ENCODE measurements around the gene RXRA. TPM values are rescaled to one million over a fixed set of nuclear protein-coding genes. Genes with fewer than 3 reads are reported as not detected.

RXRA gene
- total RNA-seq, 1 donor from 2014 or later = 20.5 TPM

DNA sequence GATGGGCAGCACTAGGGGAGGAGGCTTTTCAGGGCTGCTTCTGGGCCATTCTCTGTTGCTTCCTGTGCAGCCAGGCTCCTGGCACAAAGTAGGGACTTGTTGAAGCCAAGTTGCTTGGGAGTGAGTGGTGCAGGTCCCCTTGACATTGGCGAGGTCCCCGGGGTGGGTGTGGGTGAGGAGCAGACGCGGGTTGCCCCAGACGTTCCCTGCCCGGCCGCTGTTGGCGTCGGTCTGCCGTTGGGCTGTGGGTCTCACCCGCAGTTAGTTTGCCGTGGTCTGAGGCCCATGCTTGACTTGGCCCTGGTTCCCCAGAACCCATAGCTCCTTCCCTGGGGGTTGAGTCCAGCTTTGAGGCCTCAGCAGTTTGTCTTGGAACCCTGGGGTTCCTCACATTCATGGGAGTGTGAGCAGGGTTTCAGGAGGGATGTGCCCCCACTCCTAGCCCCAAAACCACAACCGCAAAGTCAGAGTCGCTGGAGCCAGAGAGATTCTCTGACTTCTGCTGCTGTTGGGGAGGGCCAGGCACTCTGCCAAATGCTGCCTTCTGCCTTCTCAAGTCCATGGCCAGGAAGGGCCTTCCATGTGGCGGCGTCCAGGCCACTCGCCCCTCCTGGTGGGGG is 77.5 kb downstream of the RXRA start:
- TF ChIP-seq, protein P1, sequence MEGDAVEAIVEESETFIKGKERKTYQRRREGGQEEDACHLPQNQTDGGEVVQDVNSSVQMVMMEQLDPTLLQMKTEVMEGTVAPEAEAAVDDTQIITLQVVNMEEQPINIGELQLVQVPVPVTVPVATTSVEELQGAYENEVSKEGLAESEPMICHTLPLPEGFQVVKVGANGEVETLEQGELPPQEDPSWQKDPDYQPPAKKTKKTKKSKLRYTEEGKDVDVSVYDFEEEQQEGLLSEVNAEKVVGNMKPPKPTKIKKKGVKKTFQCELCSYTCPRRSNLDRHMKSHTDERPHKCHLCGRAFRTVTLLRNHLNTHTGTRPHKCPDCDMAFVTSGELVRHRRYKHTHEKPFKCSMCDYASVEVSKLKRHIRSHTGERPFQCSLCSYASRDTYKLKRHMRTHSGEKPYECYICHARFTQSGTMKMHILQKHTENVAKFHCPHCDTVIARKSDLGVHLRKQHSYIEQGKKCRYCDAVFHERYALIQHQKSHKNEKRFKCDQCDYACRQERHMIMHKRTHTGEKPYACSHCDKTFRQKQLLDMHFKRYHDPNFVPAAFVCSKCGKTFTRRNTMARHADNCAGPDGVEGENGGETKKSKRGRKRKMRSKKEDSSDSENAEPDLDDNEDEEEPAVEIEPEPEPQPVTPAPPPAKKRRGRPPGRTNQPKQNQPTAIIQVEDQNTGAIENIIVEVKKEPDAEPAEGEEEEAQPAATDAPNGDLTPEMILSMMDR (IDR thresholded peaks at IDR 0.05; ENCODE audit: partially characterized antibody, unreplicated experiment) = no peak
- H3K4me1 Mint-ChIP-seq (ENCODE audit: low read depth, unreplicated experiment) = peaks cover 5% of the 10 kb centered on the region
- H3K27ac Mint-ChIP-seq (ENCODE audit: unreplicated experiment) = no peak overlapping the region
- no peak overlapping the region for H3K4me3 Mint-ChIP-seq (ENCODE audit: unreplicated experiment)
- H3K27me3 Mint-ChIP-seq (ENCODE audit: unreplicated experiment) = peaks cover 3% of the 10 kb centered on the region
- DNase-seq = no peak
- H3K9me3 Mint-ChIP-seq (ENCODE audit: unreplicated experiment) = peaks cover 4% of the 10 kb centered on the region
- H3K36me3 Mint-ChIP-seq (ENCODE audit: unreplicated experiment) = no peaks in the 10 kb centered on the region

DNA sequence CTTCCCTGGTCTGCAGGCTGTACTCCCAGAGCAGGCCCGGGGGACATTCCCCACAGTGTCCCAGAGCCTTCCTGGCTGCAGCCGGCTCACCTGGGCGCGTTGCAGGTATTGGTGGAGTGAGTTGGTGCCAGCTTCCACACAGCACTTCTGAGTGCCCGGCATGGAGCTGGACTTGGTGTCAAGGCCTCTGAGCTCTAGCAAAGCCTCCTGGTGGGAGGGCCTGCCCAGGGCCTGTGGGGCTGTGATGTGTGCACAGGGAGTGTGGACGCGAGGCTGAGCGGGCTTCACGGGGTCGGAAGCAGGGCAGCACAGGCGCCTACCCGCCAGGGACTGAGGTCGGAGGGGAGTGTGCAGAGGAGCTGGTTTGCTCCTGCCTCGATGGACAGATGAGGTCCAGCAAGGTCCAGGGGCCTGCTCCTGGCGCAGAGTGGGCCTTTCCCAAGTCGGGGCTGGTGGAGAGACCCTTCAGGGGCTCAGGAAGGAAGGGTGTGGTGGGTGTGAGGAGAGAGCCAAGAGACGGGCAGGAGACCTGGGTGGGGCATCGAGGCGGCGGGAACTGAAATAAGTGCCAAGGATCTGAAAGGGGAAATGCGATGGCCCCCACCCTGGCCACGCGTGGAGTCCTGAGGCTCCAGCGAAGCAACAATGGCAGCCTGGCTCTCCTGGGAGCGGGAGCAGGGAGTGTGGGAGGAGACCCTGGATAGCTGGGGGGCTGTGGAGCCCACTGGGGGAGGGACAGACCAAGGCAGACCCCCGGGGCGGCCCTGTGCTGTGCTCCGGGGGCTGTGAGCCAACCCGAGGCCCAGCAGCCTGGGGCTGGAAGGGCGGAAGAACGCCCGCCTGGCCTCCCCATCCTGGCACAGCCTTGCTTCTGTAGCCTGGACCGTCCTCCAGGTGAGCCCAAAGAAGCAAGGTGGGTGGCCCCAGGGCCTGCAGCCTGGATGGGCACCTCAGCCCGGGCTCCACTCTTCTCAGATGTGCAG is 78.4 kb downstream of the RXRA start:
- H3K9me3 Mint-ChIP-seq (ENCODE audit: unreplicated experiment) = peaks cover 1% of the 10 kb centered on the region
- no peak for DNase-seq
- no peak overlapping the region for H3K4me3 Mint-ChIP-seq (ENCODE audit: unreplicated experiment)
- no peak overlapping the region for H3K27ac Mint-ChIP-seq (ENCODE audit: unreplicated experiment)
- peaks cover 5% of the 10 kb centered on the region for H3K4me1 Mint-ChIP-seq (ENCODE audit: low read depth, unreplicated experiment)
- H3K36me3 Mint-ChIP-seq (ENCODE audit: unreplicated experiment) = no peaks in the 10 kb centered on the region
- H3K27me3 Mint-ChIP-seq (ENCODE audit: unreplicated experiment) = peaks cover 3% of the 10 kb centered on the region
- TF ChIP-seq, protein P1 (IDR thresholded peaks at IDR 0.05; ENCODE audit: partially characterized antibody, unreplicated experiment) = no peak

DNA sequence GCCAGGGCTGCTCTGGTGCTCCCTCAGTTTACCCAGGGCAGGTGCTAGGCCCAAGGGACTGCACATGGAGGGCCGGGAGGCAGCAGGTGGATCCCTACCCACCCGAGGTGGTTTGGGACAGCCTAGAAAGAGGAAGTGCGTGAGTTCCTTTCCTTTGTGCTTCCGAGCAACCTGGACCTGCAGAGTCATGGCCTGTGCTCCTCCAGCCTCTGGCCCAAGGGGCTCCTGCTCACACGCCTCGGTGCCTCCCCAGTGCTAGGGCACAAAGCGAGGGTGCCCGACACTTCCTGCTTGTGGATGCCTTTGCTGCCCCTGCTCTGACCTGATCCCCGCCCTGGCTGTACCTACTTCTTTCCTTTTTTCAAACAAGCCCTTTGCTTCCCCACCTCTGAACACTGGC is 79.3 kb downstream of the RXRA start:
- Mint-ChIP-seq H3K27me3 (ENCODE audit: unreplicated experiment) (peaks cover 3% of the 10 kb centered on the region), H3K27ac (ENCODE audit: unreplicated experiment) (no peak overlapping the region), H3K9me3 (ENCODE audit: unreplicated experiment) (peaks cover 1% of the 10 kb centered on the region), H3K4me3 (ENCODE audit: unreplicated experiment) (no peak overlapping the region), H3K36me3 (ENCODE audit: unreplicated experiment) (no peaks in the 10 kb centered on the region), H3K4me1 (ENCODE audit: low read depth, unreplicated experiment) (peaks cover 5% of the 10 kb centered on the region)
- TF ChIP-seq, protein P1 (IDR thresholded peaks at IDR 0.05; ENCODE audit: partially characterized antibody, unreplicated experiment) = no peak
- DNase-seq = no peak

DNA sequence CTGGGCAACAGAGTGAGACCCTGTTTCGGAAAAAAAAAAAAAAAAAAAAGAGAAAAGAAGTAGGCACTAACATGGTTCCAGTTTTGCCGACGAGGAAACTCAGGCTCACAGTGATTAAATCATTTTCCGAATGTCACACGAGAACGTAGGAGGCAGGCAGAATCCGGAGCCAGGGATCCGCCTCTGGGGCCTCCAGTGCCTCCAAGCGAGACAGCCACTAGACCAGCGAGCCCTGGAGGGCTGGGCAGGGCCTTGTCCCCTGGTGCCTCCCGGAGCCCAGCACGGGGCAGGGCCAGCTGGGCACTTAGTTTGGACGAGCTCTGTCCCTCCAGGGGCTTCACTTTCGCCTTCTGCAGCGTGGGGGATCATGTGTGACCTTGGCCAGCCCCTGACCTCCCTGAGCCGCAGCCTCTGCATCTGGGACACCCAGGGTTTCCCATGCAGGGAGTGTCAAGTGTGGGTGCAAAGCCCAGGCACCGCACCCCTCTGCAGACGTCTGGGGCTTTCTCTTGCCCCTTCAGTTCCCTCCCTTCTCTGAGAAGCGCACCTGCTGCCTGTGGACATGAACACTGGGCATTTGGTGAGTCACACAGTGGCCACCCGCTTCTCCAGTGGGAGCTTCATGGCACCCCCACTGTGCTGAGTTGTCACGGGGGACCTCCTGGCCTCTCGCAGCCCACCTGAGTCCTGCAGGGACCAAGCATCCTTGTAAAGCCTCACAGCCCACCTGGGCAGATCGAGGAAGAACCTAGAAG is 80.3 kb downstream of the RXRA start:
- Mint-ChIP-seq H3K27me3 (ENCODE audit: unreplicated experiment) (peaks cover 3% of the 10 kb centered on the region), H3K27ac (ENCODE audit: unreplicated experiment) (no peak overlapping the region), H3K4me3 (ENCODE audit: unreplicated experiment) (no peak overlapping the region), H3K9me3 (ENCODE audit: unreplicated experiment) (peaks cover 1% of the 10 kb centered on the region), H3K4me1 (ENCODE audit: low read depth, unreplicated experiment) (peaks cover 5% of the 10 kb centered on the region), H3K36me3 (ENCODE audit: unreplicated experiment) (no peaks in the 10 kb centered on the region)
- DNase-seq = no peak
- TF ChIP-seq, protein P1 (IDR thresholded peaks at IDR 0.05; ENCODE audit: partially characterized antibody, unreplicated experiment) = no peak

Measured in glutamatergic neuron (in vitro differentiated cells).